Retinal pigment epithelial cell (primary cell): ENCODE measurements around the gene KCNJ11.
"Not testable (repeated sequence)": the region's sequence is repeated elsewhere in the genome, so short reads cannot be mapped to it uniquely, and the experiment has no call there.

Source experiments
- DNase-seq: peaks from one replicate; pipeline ENCODE4 v3.0.0-alpha.2; 2010; ENCODE audit warnings: low read depth
- H3K4me3 ChIP-seq: 2 replicates; pipeline ENCODE4 v1.5.1; 2011; ENCODE audit warnings: mild to moderate bottlenecking, low read length, control low read depth, moderate library complexity
- TF ChIP-seq, protein P1 (sequence below): conservative IDR thresholded peaks from 2 replicates; pipeline ENCODE4 v1.5.1; 2011; ENCODE audit warnings: low read depth, low read length, control low read depth, inconsistent platforms

Gene KCNJ11

DNA sequence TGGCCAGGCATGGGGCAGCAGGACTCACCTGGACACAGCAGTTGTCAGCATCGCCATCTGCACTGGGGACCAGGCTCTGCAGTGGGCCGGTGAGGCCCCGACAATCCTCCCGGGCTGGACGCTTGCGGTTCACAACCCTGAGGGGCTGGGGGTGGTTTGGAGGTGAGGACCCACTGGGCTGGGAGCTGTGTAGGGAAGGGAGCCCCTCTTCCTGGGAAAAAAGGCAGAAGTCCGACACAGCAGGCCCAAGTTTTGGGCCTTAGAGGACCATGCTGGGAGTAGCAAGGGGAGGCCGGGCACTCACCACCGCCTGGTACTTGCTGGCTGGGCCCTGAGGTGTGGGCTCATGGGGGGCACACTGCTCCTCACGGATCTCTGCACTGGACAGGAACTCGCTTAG lies 39.8 kb upstream of the KCNJ11 start:
- TF ChIP-seq, protein P1, sequence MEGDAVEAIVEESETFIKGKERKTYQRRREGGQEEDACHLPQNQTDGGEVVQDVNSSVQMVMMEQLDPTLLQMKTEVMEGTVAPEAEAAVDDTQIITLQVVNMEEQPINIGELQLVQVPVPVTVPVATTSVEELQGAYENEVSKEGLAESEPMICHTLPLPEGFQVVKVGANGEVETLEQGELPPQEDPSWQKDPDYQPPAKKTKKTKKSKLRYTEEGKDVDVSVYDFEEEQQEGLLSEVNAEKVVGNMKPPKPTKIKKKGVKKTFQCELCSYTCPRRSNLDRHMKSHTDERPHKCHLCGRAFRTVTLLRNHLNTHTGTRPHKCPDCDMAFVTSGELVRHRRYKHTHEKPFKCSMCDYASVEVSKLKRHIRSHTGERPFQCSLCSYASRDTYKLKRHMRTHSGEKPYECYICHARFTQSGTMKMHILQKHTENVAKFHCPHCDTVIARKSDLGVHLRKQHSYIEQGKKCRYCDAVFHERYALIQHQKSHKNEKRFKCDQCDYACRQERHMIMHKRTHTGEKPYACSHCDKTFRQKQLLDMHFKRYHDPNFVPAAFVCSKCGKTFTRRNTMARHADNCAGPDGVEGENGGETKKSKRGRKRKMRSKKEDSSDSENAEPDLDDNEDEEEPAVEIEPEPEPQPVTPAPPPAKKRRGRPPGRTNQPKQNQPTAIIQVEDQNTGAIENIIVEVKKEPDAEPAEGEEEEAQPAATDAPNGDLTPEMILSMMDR: no peak
- H3K4me3 ChIP-seq: no peak overlapping the region
- no peak for DNase-seq

DNA sequence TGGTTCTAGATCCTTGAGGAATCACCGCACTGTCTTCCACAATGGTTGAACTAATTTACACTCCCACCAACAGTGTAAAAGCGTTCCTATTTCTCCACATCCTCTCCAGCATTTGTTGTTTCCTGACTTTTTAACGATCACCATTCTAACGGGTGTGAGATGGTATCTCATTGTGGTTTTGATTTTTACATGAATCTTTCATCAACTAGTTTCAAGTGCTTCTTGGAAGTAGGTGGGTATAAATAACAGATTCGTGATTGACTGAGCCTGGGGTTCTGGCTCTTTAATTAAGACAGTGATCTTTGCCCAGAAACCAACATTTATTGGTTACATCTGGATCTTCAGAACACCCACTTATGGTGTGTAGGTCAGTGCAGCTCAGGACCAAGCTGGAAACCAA lies 37.8 kb upstream of the KCNJ11 start:
- H3K4me3 ChIP-seq, DNase-seq: not testable (repeated sequence)

DNA sequence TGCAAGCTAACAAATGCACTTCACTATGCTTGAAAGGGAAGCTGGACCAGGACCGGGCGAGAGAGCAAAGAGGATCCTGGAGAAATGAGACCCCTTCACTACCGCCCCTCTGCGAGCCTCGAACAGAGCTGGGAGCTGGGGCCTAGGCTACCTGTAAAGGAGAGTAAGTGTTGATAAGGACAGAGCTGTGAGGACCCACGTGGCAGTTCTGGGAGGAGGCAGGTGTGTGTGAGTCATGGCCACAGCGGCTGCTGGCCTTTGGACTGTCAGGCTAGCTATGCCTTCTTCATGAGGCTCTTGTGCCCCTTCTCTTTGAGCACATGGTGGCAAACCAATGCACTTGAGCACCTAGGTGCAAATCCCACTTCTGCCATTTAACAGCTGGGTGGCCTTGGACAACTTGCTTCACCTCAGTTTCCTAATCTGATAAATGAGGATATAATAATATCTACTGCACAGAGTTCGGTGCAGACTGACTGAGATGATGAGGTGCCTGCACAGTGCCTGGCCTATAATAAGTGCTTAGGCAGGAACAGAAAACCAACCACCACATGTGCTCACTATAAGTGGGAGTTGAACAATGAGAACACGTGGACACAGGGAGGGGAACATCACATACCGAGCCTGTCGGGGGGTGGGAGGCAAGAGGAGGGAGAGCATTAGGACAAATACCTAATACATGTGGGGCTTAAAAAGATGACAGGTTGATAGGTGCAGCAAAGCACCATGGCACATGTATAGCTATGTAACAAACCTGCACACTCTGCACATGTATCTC lies 35.3 kb upstream of the KCNJ11 start:
- DNase-seq: no peak
- TF ChIP-seq, protein P1: no peak
- H3K4me3 ChIP-seq: no peak overlapping the region

DNA sequence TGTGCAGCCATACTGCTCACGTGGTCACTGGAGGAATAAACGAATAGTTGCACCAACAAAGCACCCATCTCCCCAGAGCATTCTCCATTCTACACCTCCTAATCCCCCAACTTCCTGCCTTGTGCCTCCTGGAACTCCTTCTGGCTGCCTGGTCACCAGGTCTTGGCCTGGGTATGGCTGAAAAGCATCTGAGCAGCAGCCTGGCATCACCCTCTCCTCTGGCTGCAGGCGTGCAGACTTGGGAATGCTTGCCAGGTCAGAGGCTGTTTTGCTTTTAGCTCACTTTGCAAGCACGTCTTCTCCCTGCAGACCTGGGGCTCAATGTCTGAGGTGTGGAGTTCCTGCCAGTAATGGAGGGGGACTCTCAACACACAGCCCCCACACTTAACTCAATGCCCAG lies 33.3 kb upstream of the KCNJ11 start:
- TF ChIP-seq, protein P1: no peak
- no peak overlapping the region for H3K4me3 ChIP-seq
- DNase-seq: no peak

DNA sequence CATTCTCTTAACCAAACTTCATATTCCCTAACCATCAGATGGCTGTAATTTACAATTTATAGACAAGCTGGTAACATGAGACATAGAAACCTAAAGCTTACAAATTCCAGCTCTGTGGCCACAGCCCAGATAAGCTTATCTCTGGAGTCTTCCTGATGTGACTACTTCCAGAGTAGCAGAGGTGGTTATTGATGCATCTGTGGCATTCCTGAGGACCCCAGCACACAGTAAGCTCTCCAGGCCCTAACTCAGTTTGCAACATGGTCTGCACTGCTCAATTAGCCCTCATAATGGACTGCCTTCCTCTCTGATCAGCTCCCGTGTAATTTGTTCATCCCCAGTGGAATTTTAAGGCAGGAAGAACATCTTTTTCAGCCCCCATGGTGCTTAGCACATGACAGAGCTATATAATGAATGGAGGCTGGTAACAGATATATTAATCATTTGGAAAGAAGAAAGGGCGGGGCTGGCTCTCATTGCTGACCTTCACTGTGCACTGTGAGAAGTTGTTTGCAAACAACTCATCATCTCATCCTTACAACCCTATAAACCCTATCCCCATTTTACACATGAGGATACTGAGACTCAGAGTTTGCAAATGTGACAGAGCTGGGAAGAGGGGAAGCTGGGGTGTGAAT lies 30.1 kb upstream of the KCNJ11 start:
- no peak overlapping the region for H3K4me3 ChIP-seq
- DNase-seq: no peak
- TF ChIP-seq, protein P1: no peak

DNA sequence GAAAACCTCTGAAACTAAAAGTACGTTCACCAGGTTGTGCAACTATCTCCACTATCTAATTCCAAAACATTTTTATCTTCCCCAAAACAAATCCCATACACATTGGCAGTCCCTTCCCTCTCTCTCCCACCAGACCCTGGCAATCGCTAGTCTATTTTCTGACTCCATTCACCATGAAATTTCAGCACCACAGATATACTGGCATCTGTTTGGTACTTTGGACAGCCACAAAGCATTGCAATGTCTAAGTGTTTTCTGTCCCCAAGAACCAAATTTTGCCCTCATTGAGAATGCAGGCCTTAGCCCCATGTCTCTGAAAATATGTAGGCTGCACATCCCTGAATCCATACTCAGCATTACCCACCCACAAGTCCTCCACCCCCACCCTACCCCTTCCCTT lies 28.0 kb upstream of the KCNJ11 start:
- no peak overlapping the region for H3K4me3 ChIP-seq
- DNase-seq: no peak
- TF ChIP-seq, protein P1: no peak

DNA sequence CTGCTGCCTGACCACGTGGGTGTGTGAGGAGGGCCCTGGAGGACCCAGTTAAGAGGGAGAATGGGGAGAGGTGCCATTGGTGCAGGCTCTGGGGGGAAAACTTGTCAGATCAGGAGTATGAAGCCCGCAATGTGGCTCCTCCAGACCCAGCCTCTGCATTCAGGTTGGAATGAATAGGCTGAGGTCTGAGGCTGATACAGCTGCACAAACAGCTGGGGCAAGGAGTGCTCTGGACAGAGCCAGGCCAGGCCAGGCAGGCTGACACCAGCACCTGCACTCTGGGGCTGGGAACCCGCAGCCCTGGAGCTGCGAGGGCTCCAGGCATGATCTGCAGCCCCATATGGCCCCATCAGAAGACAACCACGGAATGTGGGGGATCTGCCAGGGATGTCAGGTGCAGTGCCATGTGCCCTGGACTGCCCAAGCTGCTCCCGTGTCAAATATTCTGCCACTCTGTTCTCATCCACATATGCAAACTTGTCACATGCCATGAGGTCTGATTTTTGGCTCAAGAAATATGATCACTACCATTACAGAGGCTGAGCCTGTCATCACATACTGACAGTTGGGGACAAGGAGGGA lies 27.2 kb upstream of the KCNJ11 start:
- no peak for DNase-seq
- H3K4me3 ChIP-seq: no peak overlapping the region
- TF ChIP-seq, protein P1: no peak
